ENCODE measurements around the gene SLC35G6. TPM values are rescaled to one million over a fixed set of nuclear protein-coding genes. Genes with fewer than 3 reads are reported as not detected.
A peak's percentile ranks its signal among the peaks of the same experiment; 100 is the strongest.

SLC35G6 gene
- total RNA-seq, 1 experiment from 2014 or later: 0.26 TPM

DNA sequence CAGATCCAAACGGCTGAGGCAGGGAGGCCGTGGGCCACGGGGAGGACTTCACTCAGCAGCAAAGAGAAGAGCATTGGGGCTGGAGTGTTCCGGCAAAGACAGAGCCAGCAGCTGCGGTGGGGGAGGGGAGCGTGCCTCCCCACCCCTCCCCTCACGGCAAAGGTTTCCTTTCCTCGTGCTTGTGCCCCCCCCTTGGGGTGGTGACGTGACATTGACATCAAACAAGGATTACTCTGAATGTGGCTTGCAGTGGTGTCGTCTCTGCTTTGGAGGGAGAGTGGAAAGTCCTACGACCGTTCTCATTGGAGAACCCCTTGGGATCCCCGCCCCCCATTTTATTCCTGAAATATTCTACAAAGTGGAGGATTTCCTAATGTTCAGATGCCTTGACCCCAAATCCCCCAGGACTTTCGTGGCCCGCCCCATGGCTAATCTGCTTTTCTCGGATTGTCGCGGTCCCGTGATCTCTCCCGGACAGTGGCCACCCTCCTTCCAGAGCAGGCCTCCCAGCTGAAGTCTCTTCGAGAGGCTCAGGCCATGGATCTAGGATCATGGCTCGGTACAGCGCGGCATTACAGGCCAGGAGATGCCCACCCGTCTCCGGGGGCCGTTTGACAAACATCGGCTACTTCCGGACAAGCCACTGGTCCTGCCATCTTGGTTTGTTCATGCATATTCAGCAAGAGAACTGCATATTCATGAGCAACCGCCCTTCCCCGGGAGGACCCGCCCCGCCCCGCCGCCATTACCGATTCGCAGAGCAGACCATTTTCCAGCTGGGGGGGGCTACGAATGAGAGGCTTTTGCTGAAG lies 2.2 kb downstream of the SLC35G6 start:
- no peaks in the 10 kb centered on the region for H3K27me3 Mint-ChIP-seq (ENCODE audit: low read depth)
- peak; percentile 47 for ATAC-seq
- peak overlapping the region; percentile 99 for H3K27ac Mint-ChIP-seq
- H3K4me3 Mint-ChIP-seq: peak overlapping the region; percentile 90
- H3K36me3 Mint-ChIP-seq: peaks cover 3% of the 10 kb centered on the region; the same call in 1 of the 2 replicates
- POLR2A ChIA-PET: interaction anchor here (0.6 to 2.2 kb wide), 7 partner anchors 37 to 100 kb away, joined by 3 to 15 read pairs (median 5); partner anchors contain the start of gene MPDU1
- CTCF ChIA-PET: interaction anchor here (0.7 to 1.3 kb wide), 2 partner anchors 80 to 90 kb away, joined by 3 to 6 read pairs; partner anchors contain the start of genes PLSCR3 and TMEM256
- peak; percentile 95 for DNase-seq (ENCODE audit: low spot score)
- H3K4me1 Mint-ChIP-seq: peaks cover 59% of the 10 kb centered on the region
- no peaks in the 10 kb centered on the region for H3K9me3 Mint-ChIP-seq
- TF ChIP-seq, protein P1, sequence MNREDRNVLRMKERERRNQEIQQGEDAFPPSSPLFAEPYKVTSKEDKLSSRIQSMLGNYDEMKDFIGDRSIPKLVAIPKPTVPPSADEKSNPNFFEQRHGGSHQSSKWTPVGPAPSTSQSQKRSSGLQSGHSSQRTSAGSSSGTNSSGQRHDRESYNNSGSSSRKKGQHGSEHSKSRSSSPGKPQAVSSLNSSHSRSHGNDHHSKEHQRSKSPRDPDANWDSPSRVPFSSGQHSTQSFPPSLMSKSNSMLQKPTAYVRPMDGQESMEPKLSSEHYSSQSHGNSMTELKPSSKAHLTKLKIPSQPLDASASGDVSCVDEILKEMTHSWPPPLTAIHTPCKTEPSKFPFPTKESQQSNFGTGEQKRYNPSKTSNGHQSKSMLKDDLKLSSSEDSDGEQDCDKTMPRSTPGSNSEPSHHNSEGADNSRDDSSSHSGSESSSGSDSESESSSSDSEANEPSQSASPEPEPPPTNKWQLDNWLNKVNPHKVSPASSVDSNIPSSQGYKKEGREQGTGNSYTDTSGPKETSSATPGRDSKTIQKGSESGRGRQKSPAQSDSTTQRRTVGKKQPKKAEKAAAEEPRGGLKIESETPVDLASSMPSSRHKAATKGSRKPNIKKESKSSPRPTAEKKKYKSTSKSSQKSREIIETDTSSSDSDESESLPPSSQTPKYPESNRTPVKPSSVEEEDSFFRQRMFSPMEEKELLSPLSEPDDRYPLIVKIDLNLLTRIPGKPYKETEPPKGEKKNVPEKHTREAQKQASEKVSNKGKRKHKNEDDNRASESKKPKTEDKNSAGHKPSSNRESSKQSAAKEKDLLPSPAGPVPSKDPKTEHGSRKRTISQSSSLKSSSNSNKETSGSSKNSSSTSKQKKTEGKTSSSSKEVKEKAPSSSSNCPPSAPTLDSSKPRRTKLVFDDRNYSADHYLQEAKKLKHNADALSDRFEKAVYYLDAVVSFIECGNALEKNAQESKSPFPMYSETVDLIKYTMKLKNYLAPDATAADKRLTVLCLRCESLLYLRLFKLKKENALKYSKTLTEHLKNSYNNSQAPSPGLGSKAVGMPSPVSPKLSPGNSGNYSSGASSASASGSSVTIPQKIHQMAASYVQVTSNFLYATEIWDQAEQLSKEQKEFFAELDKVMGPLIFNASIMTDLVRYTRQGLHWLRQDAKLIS (CRISPR knock-in tag; IDR thresholded peaks at IDR 0.05; ENCODE audit: borderline replicate concordance): no peak
- TF ChIP-seq SMAD3 (CRISPR knock-in tag; IDR thresholded peaks at IDR 0.05; ENCODE audit: borderline replicate concordance): no peak
- no peak for TF ChIP-seq NFYB (CRISPR knock-in tag; conservative IDR thresholded peaks at IDR 0.05; ENCODE audit: low read depth)
- no peak for TF ChIP-seq NR2C2 (CRISPR knock-in tag; IDR thresholded peaks at IDR 0.05)
- TF ChIP-seq MLX (CRISPR knock-in tag; IDR thresholded peaks at IDR 0.05): no peak
- no peak for TF ChIP-seq NR3C1 (CRISPR knock-in tag; conservative IDR thresholded peaks at IDR 0.05; ENCODE audit: low read depth)
- TF ChIP-seq CTCF (IDR thresholded peaks at IDR 0.05): no peak
- TF ChIP-seq MAX (CRISPR knock-in tag; IDR thresholded peaks at IDR 0.05): peak; percentile 66; the same call in 1 of the 2 replicates
- no peak for TF ChIP-seq GRHL2 (CRISPR knock-in tag; IDR thresholded peaks at IDR 0.05; ENCODE audit: insufficient replicate concordance, severe bottlenecking)
- TF ChIP-seq ZNF121 (CRISPR knock-in tag; IDR thresholded peaks at IDR 0.05): peak; percentile 95
- TF ChIP-seq, protein P2, sequence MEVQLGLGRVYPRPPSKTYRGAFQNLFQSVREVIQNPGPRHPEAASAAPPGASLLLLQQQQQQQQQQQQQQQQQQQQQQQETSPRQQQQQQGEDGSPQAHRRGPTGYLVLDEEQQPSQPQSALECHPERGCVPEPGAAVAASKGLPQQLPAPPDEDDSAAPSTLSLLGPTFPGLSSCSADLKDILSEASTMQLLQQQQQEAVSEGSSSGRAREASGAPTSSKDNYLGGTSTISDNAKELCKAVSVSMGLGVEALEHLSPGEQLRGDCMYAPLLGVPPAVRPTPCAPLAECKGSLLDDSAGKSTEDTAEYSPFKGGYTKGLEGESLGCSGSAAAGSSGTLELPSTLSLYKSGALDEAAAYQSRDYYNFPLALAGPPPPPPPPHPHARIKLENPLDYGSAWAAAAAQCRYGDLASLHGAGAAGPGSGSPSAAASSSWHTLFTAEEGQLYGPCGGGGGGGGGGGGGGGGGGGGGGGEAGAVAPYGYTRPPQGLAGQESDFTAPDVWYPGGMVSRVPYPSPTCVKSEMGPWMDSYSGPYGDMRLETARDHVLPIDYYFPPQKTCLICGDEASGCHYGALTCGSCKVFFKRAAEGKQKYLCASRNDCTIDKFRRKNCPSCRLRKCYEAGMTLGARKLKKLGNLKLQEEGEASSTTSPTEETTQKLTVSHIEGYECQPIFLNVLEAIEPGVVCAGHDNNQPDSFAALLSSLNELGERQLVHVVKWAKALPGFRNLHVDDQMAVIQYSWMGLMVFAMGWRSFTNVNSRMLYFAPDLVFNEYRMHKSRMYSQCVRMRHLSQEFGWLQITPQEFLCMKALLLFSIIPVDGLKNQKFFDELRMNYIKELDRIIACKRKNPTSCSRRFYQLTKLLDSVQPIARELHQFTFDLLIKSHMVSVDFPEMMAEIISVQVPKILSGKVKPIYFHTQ (CRISPR knock-in tag; IDR thresholded peaks at IDR 0.05): no peak
- TF ChIP-seq ZNF219 (CRISPR knock-in tag; IDR thresholded peaks at IDR 0.05; ENCODE audit: borderline replicate concordance): no peak
- no peak for TF ChIP-seq PREB (CRISPR knock-in tag; IDR thresholded peaks at IDR 0.05; ENCODE audit: borderline replicate concordance)
- TF ChIP-seq CREB1 (CRISPR knock-in tag; IDR thresholded peaks at IDR 0.05): no peak
- TF ChIP-seq, protein P3, sequence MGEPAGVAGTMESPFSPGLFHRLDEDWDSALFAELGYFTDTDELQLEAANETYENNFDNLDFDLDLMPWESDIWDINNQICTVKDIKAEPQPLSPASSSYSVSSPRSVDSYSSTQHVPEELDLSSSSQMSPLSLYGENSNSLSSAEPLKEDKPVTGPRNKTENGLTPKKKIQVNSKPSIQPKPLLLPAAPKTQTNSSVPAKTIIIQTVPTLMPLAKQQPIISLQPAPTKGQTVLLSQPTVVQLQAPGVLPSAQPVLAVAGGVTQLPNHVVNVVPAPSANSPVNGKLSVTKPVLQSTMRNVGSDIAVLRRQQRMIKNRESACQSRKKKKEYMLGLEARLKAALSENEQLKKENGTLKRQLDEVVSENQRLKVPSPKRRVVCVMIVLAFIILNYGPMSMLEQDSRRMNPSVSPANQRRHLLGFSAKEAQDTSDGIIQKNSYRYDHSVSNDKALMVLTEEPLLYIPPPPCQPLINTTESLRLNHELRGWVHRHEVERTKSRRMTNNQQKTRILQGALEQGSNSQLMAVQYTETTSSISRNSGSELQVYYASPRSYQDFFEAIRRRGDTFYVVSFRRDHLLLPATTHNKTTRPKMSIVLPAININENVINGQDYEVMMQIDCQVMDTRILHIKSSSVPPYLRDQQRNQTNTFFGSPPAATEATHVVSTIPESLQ (CRISPR knock-in tag; IDR thresholded peaks at IDR 0.05): no peak
- TF ChIP-seq RELA (CRISPR knock-in tag; IDR thresholded peaks at IDR 0.05; ENCODE audit: borderline replicate concordance): no peak
- TF ChIP-seq, protein P4, sequence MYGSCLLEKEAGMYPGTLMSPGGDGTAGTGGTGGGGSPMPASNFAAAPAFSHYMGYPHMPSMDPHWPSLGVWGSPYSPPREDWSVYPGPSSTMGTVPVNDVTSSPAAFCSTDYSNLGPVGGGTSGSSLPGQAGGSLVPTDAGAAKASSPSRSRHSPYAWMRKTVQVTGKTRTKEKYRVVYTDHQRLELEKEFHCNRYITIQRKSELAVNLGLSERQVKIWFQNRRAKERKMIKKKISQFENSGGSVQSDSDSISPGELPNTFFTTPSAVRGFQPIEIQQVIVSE (CRISPR knock-in tag; IDR thresholded peaks at IDR 0.05; ENCODE audit: borderline replicate concordance): no peak
- no peak for TF ChIP-seq RORB (CRISPR knock-in tag; IDR thresholded peaks at IDR 0.05)
- no peak for TF ChIP-seq ESRRA (CRISPR knock-in tag; IDR thresholded peaks at IDR 0.05; ENCODE audit: borderline replicate concordance)

Measured in WTC11 (cell line).